RWPE2 (cell line): ENCODE data around the gene SF1.
A peak's percentile ranks its signal among the peaks of the same experiment; 100 is the strongest.

Source experiments
- ATAC-seq: fragments of 200-7000 bp; cut with Tn5 transposase; 3 replicates; pipeline ENCODE4 v1.9.1; 2021; ENCODE audit warnings: low read depth
- DNase-seq: peaks from one replicate; pipeline ENCODE4 v3.0.0-alpha.2; 2020; ENCODE audit warnings: low spot score
- H3K27ac ChIP-seq: fragments of 450-650 bp; 2 replicates; pipeline ENCODE4 v1.5.1; 2017; ENCODE audit warnings: mild to moderate bottlenecking; ENCODE audit not compliant: poor library complexity, severe bottlenecking
- H3K27me3 ChIP-seq: fragments of 250-450 bp; sonication (Bioruptor Pico); 2 replicates; pipeline ENCODE4 v1.5.1; 2021; ENCODE audit warnings: mild to moderate bottlenecking, moderate library complexity; ENCODE audit not compliant: insufficient read depth, poor library complexity, severe bottlenecking
- H3K36me3 ChIP-seq: fragments of 250-450 bp; sonication (Bioruptor Pico); 2 replicates; pipeline ENCODE4 v1.5.1; 2020; ENCODE audit warnings: low read depth, mild to moderate bottlenecking, moderate library complexity
- H3K4me1 ChIP-seq: fragments of 250-450 bp; sonication (Bioruptor Pico); 2 replicates; pipeline ENCODE4 v1.5.1; 2021; ENCODE audit warnings: mild to moderate bottlenecking, moderate library complexity; ENCODE audit not compliant: insufficient read depth, poor library complexity, severe bottlenecking
- H3K4me3 ChIP-seq: fragments of 250-450 bp; sonication (Bioruptor Pico); 2 replicates; pipeline ENCODE4 v1.5.1; 2021; ENCODE audit warnings: mild to moderate bottlenecking, moderate library complexity; ENCODE audit not compliant: severe bottlenecking
- H3K9me3 ChIP-seq: fragments of 250-450 bp; sonication (Bioruptor Pico); 2 replicates; pipeline ENCODE4 v1.5.1; 2021; ENCODE audit warnings: mild to moderate bottlenecking, moderate library complexity; ENCODE audit not compliant: severe bottlenecking
- CTCF ChIP-seq: fragments of 450-650 bp; IDR thresholded peaks from one replicate; pipeline ENCODE4 v1.5.1; 2017; ENCODE audit warnings: mild to moderate bottlenecking, moderate library complexity; ENCODE audit not compliant: poor library complexity, severe bottlenecking

The SF1 gene

DNA sequence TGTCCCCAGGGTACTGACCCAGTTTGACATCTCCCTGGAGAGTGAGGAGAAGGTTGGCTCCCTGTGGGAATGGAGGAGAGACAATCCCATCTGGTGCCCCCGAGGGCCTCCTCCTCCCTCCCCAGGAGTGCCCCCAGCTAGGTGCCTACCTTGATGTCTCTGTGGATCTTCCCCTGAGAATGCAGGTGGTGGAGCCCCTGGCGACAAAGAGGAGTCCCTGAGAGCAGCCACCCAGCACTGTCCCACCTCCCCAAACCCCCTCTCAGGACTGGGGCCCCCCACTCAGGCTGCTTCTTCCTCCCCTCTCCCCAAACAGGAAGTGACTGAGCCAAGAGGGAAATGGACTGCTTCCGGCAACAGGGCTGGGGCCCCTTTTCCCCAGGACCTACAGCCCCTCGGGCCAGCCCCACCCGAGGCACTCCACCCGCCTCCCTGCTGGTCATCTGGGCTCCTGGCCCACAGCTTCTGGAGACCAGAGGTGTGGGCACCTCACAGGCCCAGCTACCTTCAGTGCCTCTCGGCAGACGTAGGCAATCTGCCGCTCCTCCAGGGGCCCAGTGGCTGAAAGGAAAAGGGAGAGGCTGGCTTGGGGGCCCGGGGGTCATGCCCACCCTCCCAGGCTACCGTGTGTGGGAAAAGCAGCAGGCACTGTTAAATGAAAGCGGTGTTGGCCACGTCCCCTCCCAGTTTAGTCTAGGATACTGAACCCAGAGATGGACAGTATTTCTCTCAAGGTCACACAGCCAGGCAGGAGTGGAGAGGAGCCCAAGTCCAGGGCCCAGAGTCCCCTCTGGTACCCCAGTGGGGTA lies 23.4 kb upstream of the SF1 start:
- peaks cover 5% of the 10 kb centered on the region for H3K4me1 ChIP-seq
- ATAC-seq (no peak), DNase-seq (no peak)
- H3K27ac ChIP-seq = peak overlapping the region; percentile 70
- no peaks in the 10 kb centered on the region for H3K9me3 ChIP-seq
- no peaks in the 10 kb centered on the region for H3K27me3 ChIP-seq
- peaks cover 18% of the 10 kb centered on the region for H3K36me3 ChIP-seq
- no peak overlapping the region for H3K4me3 ChIP-seq
- no peak for TF ChIP-seq CTCF

DNA sequence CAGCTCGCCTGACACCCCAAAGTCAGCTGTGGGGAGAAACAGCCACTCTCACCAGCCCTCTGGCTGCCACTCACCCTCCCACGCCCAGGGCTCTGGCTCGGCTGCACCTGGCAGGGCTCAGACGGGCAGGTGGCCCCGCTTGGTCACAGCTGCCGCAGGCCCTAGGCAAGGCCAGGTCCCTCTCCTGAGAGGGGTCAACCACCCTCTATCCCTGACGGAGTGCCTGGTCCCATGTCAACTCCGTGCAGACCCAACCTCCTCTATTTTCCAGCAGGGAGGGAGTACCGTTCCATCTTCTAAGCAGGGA lies 22.8 kb upstream of the SF1 start:
- Histone ChIP-seq H3K27me3 (no peaks in the 10 kb centered on the region), H3K4me1 (peaks cover 5% of the 10 kb centered on the region), H3K36me3 (peaks cover 17% of the 10 kb centered on the region), H3K9me3 (no peaks in the 10 kb centered on the region), H3K27ac (peak overlapping the region; percentile 70), H3K4me3 (no peak overlapping the region)
- no peak for DNase-seq
- no peak for TF ChIP-seq CTCF
- no peak for ATAC-seq

GRCh38 chr11:64800303-64801157 lies 22.2 kb upstream of the SF1 start:
- Histone ChIP-seq H3K36me3 (peaks cover 17% of the 10 kb centered on the region), H3K27me3 (no peaks in the 10 kb centered on the region), H3K4me1 (peaks cover 5% of the 10 kb centered on the region), H3K9me3 (no peaks in the 10 kb centered on the region), H3K27ac (no peak overlapping the region), H3K4me3 (no peak overlapping the region)
- TF ChIP-seq CTCF = no peak
- ATAC-seq (no peak), DNase-seq (no peak)

- TF ChIP-seq CTCF = no peak
- ATAC-seq (no peak), DNase-seq (no peak)
- Histone ChIP-seq H3K9me3 (no peaks in the 10 kb centered on the region), H3K4me3 (no peak overlapping the region), H3K27me3 (no peaks in the 10 kb centered on the region), H3K36me3 (peaks cover 10% of the 10 kb centered on the region), H3K27ac (no peak overlapping the region), H3K4me1 (peaks cover 5% of the 10 kb centered on the region)
Observed at GRCh38 chr11:64799623-64800302, 21.4 kb upstream of the SF1 start.
